T-cell (primary cell): ENCODE data around the gene GATD1. TPM values are rescaled to one million over a fixed set of nuclear protein-coding genes. Genes with fewer than 3 reads are reported as not detected.

Experiments
- ATAC-seq, 4 experiments: fragments of 200-7000 bp in 3 of 4; fragments of 150-1000 bp in 1 of 4; cut with Tn5 transposase; replicated peaks in 1 of 4; 1 replicate in 3 of 4; 2 replicates in 1 of 4; pipeline ENCODE4 v1.10.0; 2021; ENCODE audit warnings: moderate library complexity in 3 of 4, mild to moderate bottlenecking in 2 of 4, moderate number of reproducible peaks in 1 of 4
- CTCF ChIA-PET, 2 donors: fragments of 300-600 bp; sonication (Branson Sonifier 250); formaldehyde crosslinking; loops; one replicate each; lab custom pipeline; 2022; ENCODE audit warnings: antibody characterized with exemption in 2 of 2; lab: Charles Lee
- POLR2A ChIA-PET, 2 donors: fragments of 300-600 bp; sonication (Branson Sonifier 250); formaldehyde crosslinking; loops; one replicate each; lab custom pipeline; 2022; ENCODE audit warnings: antibody characterized with exemption in 2 of 2; lab: Charles Lee
- DNase-seq, 35 experiments: peaks; one replicate each; pipeline versions ENCODE4 v3.0.0 to v3.0.0-alpha.2; 2013 to 2023
- H3K27ac ChIP-seq: one replicate; pipeline ENCODE4 v1.5.1; 2013; ENCODE audit warnings: low read length
- H3K27me3 ChIP-seq, 2 experiments: replicated peaks in 1 of 2; 1 replicate in 1 of 2; 2 replicates in 1 of 2; pipeline versions ENCODE4 v1.6.1 to v1.7.0; 2013; ENCODE audit warnings: low read length in 1 of 2, mixed read lengths in 1 of 2; ENCODE audit not compliant: control insufficient read depth in 2 of 2, insufficient read depth in 2 of 2; ENCODE audit errors: extremely low read depth in 1 of 2
- H3K36me3 ChIP-seq, 2 donors: 1 replicate in 1 of 2; 2 replicates in 1 of 2; pipeline versions ENCODE4 v1.6.1 to v1.7.0; 2013; ENCODE audit warnings: low read length in 1 of 2; ENCODE audit not compliant: control insufficient read depth in 2 of 2, insufficient read depth in 1 of 2; ENCODE audit errors: extremely low read depth in 1 of 2
- H3K4me1 ChIP-seq, 2 experiments: 1 replicate in 1 of 2; 2 replicates in 1 of 2; pipeline versions ENCODE4 v1.6.1 to v1.7.0; 2013; ENCODE audit warnings: low read length in 2 of 2, mixed read lengths in 1 of 2; ENCODE audit not compliant: insufficient read depth in 2 of 2, control insufficient read depth in 1 of 2; ENCODE audit errors: extremely low read depth in 1 of 2
- H3K4me3 ChIP-seq, 2 donors: 1 replicate in 1 of 2; 2 replicates in 1 of 2; pipeline versions ENCODE4 v1.5.1 to v1.7.0; 2013; ENCODE audit warnings: mild to moderate bottlenecking in 2 of 2, low read length in 1 of 2, moderate library complexity in 1 of 2; ENCODE audit not compliant: control insufficient read depth in 1 of 2; ENCODE audit errors: extremely low read depth in 1 of 2
- H3K9me3 ChIP-seq: 2 replicates; pipeline ENCODE4 v1.7.0; 2013
- H3K27ac Mint-ChIP-seq, 2 donors: one replicate each; pipeline ENCODE4 v1.8.0; 2020 to 2021; ENCODE audit warnings: mild to moderate bottlenecking in 2 of 2, mixed read lengths in 2 of 2
- H3K27me3 Mint-ChIP-seq, 2 donors: one replicate each; pipeline ENCODE4 v1.8.0; 2021 to 2022; ENCODE audit warnings: mixed read lengths in 2 of 2
- H3K36me3 Mint-ChIP-seq: one replicate; pipeline ENCODE4 v1.8.0; 2021; ENCODE audit warnings: mixed read lengths
- H3K4me1 Mint-ChIP-seq, 3 donors: one replicate each; pipeline ENCODE4 v1.8.0; 2020 to 2022; ENCODE audit warnings: mixed read lengths in 3 of 3, mild to moderate bottlenecking in 1 of 3
- H3K4me3 Mint-ChIP-seq, 3 donors: one replicate each; pipeline ENCODE4 v1.8.0; 2020 to 2022; ENCODE audit warnings: mild to moderate bottlenecking in 3 of 3, mixed read lengths in 3 of 3, moderate library complexity in 3 of 3
- H3K9me3 Mint-ChIP-seq, 3 donors: one replicate each; pipeline ENCODE4 v1.8.0; 2020 to 2022; ENCODE audit warnings: mixed read lengths in 3 of 3
- WGBS: methylation state at CpG from one replicate; pipeline ENCODE4 v1.1.5; 2013; ENCODE audit warnings: missing lambda C conversion rate; ENCODE audit not compliant: insufficient coverage; 5-methylcytosine and 5-hydroxymethylcytosine counted together
- total RNA-seq, 35 experiments: library from RNA in 6 of 35; stranded (reverse) in 6 of 35; fragments of 120-200 nt in 1 of 35; gene quantifications; one replicate each; pipeline versions ENCODE4 v1.2.1 to v1.2.4 and lab custom pipeline; 2013 to 2026

The GATD1 gene
- total RNA-seq, 5 donors from 2014 or later (not counting 1 experiment from before 2014, with no cell fraction given): 40.8 to 73.5 (median 70.2) TPM

- peaks cover 3 to 22% of the 10 kb centered on the region in 2 donors for H3K36me3 ChIP-seq
- no peak overlapping the region for H3K27ac ChIP-seq
- CTCF ChIA-PET: no interaction called here
- ATAC-seq (no peak), DNase-seq (no peak)
- Mint-ChIP-seq H3K9me3 (no peaks in the 10 kb centered on the region), H3K4me1 (peaks cover 16 to 28% (median 24%) of the 10 kb centered on the region in 3 donors), H3K4me3 (peak overlapping the region; percentile 68 to 76 (median 71)), H3K27me3 (no peaks in the 10 kb centered on the region), H3K27ac (no peak overlapping the region), H3K36me3 (no peaks in the 10 kb centered on the region)
- WGBS: 82% methylated on average over 12 of the region's 20 CpGs
- H3K4me1 ChIP-seq: peaks cover 2 to 41% of the 10 kb centered on the region in 2 experiments
- peaks cover 0 to 3% of the 10 kb centered on the region in 2 experiments for H3K27me3 ChIP-seq
- H3K4me3 ChIP-seq: no peak overlapping the region
- no peaks in the 10 kb centered on the region for H3K9me3 ChIP-seq
- POLR2A ChIA-PET: no interaction called here
Observed at GRCh38 chr11:774873-775592, 2.3 kb downstream of the GATD1 start.

GRCh38 chr11:773830-774229 lies 3.5 kb downstream of the GATD1 start:
- no peak overlapping the region for H3K4me3 Mint-ChIP-seq
- WGBS: 96% methylated on average over 9 of the region's 9 CpGs
- peaks cover 3 to 19% of the 10 kb centered on the region in 2 donors for H3K36me3 ChIP-seq
- H3K9me3 ChIP-seq: no peaks in the 10 kb centered on the region
- peaks cover 16 to 20% (median 17%) of the 10 kb centered on the region in 3 donors for H3K4me1 Mint-ChIP-seq
- peaks cover 2 to 31% of the 10 kb centered on the region in 2 experiments for H3K4me1 ChIP-seq
- peaks cover 0 to 3% of the 10 kb centered on the region in 2 experiments for H3K27me3 ChIP-seq
- DNase-seq: no peak
- no peak overlapping the region for H3K27ac Mint-ChIP-seq
- no peak overlapping the region for H3K27ac ChIP-seq
- no peaks in the 10 kb centered on the region for H3K36me3 Mint-ChIP-seq
- ATAC-seq: no peak
- H3K27me3 Mint-ChIP-seq: no peaks in the 10 kb centered on the region
- no peak overlapping the region for H3K4me3 ChIP-seq
- POLR2A ChIA-PET: no interaction called here
- CTCF ChIA-PET: no interaction called here
- H3K9me3 Mint-ChIP-seq: no peaks in the 10 kb centered on the region

- CTCF ChIA-PET: no interaction called here
- H3K4me3 ChIP-seq: no peak overlapping the region
- POLR2A ChIA-PET: no interaction called here
- DNase-seq: no peak
- WGBS: 100% methylated on average over 5 of the region's 5 CpGs
- peaks cover 2 to 27% of the 10 kb centered on the region in 2 experiments for H3K4me1 ChIP-seq
- H3K9me3 ChIP-seq: no peaks in the 10 kb centered on the region
- peaks cover 3 to 19% of the 10 kb centered on the region in 2 donors for H3K36me3 ChIP-seq
- no peaks in the 10 kb centered on the region for H3K9me3 Mint-ChIP-seq
- no peaks in the 10 kb centered on the region for H3K27me3 Mint-ChIP-seq
- no peak overlapping the region for H3K27ac ChIP-seq
- H3K27ac Mint-ChIP-seq: no peak overlapping the region
- H3K4me1 Mint-ChIP-seq: peaks cover 16 to 20% (median 16%) of the 10 kb centered on the region in 3 donors
- no peaks in the 10 kb centered on the region for H3K36me3 Mint-ChIP-seq
- peaks cover 0 to 3% of the 10 kb centered on the region in 2 experiments for H3K27me3 ChIP-seq
- no peak overlapping the region for H3K4me3 Mint-ChIP-seq
- no peak for ATAC-seq
Observed at GRCh38 chr11:773425-773824, 3.9 kb downstream of the GATD1 start.

- Histone ChIP-seq H3K36me3 (peaks cover 3 to 19% of the 10 kb centered on the region in 2 donors), H3K4me1 (peaks cover 0 to 20% of the 10 kb centered on the region in 2 experiments), H3K27me3 (no peaks in the 10 kb centered on the region), H3K27ac (no peak overlapping the region), H3K9me3 (no peaks in the 10 kb centered on the region), H3K4me3 (no peak overlapping the region)
- POLR2A ChIA-PET: no interaction called here
- Mint-ChIP-seq H3K27me3 (no peaks in the 10 kb centered on the region), H3K4me3 (no peak overlapping the region), H3K27ac (no peak overlapping the region), H3K9me3 (no peaks in the 10 kb centered on the region), H3K36me3 (no peaks in the 10 kb centered on the region), H3K4me1 (peaks cover 12 to 20% (median 16%) of the 10 kb centered on the region in 3 donors)
- WGBS: 92% methylated on average over 27 of the region's 34 CpGs
- DNase-seq: no peak
- CTCF ChIA-PET: no interaction called here
- ATAC-seq: no peak
Observed at GRCh38 chr11:772429-773390, 4.6 kb downstream of the GATD1 start.

GRCh38 chr11:771617-772204 lies 5.6 kb downstream of the GATD1 start:
- Histone ChIP-seq H3K27ac (no peak overlapping the region), H3K4me1 (peaks cover 0 to 18% of the 10 kb centered on the region in 2 experiments), H3K4me3 (no peak overlapping the region), H3K9me3 (no peaks in the 10 kb centered on the region), H3K27me3 (no peaks in the 10 kb centered on the region), H3K36me3 (peaks cover 4 to 22% of the 10 kb centered on the region in 2 donors)
- DNase-seq (no peak), ATAC-seq (no peak)
- ChIA-PET POLR2A (no interaction called here), CTCF (no interaction called here)
- Mint-ChIP-seq H3K27me3 (no peaks in the 10 kb centered on the region), H3K9me3 (no peaks in the 10 kb centered on the region), H3K4me3 (no peak overlapping the region), H3K36me3 (peaks cover under 1% of the 10 kb centered on the region), H3K4me1 (peaks cover 12 to 20% (median 16%) of the 10 kb centered on the region in 3 donors), H3K27ac (no peak overlapping the region)
- 90% methylated on average over 5 of the region's 15 CpGs for WGBS
